GM19397 (cell line): Measurements from ENCODE around the gene WRAP53.
"Not testable (repeated sequence)": the region's sequence is repeated elsewhere in the genome, so short reads cannot be mapped to it uniquely, and the experiment has no call there.

Source experiments
- ATAC-seq: cut with Tn5 transposase; IDR thresholded peaks from one replicate; pipeline ENCODE4 v1.9.1; 2021; ENCODE audit warnings: mild to moderate bottlenecking, moderate library complexity; ENCODE audit not compliant: unreplicated experiment

The WRAP53 gene

GRCh38 chr17:7687908-7688807 is at the start of gene WRAP53:
Gene WRAP53 (plus strand): TSS chr17:7688477. CDS start chr17:7688649, 172 bp downstream.
- ATAC-seq, result peak; percentile 64

GRCh38 chr17:7640783-7641182 is 47.5 kb upstream of the WRAP53 start:
- ATAC-seq, result no peak

- not testable (repeated sequence) for ATAC-seq
Observed at GRCh38 chr17:7641635-7642034, 46.6 kb upstream of the WRAP53 start.

DNA sequence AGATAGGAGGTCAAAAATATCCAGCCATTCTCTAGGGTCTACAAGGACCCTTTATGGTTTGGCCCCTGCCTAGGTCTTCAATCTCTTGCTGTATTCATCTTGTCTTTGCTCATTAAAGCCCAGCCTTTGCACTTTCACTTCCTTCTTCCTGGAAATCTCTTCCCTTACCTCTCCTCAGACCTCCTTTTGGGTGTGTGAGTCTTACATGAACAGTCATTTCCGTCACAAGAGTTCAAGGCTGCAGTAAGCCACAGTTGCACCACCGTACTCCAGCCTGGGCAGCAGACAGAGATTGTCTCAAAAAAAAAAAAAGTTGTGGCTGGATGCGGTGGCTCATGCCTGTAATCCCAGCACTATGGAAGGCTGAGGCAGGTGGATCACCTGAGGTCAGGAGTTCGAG is 43.5 kb upstream of the WRAP53 start:
- no peak for ATAC-seq

DNA sequence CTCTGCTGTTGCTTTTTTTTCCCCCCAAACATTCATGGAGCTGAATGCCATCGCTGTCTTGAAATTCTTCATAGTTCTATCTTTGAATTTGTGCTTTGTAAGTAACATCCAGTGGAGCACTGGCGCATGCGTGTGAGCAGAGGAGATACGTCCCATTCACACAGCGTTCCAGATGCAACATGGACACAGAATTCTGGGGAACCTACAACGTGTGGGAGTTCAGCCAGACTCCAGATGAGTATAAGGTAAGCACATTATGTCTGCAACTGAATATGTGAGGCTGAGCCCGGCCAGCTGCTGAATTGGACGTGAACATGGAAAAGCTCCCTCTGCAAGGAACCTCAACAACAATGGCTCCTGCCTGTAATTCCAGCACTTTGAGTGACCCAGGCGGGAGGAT is 41.8 kb upstream of the WRAP53 start:
- ATAC-seq, result no peak

DNA sequence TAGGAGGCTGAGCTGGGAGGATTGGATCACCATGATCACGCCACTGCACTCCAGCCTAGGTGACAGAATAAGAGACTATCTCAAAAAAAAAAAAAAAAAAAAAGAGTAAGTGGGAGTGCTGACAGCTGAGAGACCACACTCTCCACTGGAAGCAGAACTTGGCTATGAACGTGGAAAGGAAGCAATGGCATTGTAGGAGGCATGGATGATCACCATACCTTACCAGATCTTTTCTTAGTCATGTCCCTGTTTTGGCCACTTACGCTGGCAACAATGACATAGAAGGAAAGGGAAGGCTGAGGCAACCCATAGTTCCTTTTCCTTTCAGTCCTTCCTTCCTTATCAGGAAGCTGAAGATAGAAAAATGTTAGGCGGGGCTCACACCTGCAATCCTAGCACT is 41.3 kb upstream of the WRAP53 start:
- no peak for ATAC-seq

DNA sequence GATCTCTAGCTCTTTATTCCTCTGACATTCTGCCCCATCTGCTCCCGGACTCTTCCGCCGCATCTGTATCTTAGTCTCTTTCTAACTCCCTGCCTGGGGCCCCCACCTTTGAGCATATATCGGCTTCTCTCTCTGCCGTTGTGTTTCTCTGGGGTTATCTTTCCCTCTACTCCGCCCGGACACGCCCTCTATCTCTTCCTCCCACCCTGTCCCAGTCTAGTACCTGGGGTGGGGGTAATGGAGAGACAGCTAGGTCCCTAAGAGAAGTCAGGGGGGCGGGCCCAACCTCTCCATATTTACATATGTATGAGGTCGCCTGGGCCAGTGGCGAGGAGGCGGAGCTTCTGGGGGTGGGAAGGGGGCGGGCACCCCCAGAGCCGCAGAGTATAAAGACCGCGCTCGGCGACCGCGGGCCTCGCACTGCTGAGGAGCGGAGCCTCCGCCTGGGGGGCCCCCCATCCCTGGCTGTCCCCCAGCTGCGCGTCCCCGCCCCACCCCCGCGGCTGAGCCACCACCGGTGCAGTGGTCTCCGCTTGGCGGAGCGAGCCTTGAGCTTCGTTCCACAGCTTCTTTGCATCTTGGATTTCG is 37.7 kb upstream of the WRAP53 start, which contains the start of gene ATP1B2:
TSS of gene ATP1B2 (plus strand) at position 418 of the 588 bp plus-strand sequence. CDS start 593 bp downstream, outside the sequence.
- ATAC-seq, result no peak

DNA sequence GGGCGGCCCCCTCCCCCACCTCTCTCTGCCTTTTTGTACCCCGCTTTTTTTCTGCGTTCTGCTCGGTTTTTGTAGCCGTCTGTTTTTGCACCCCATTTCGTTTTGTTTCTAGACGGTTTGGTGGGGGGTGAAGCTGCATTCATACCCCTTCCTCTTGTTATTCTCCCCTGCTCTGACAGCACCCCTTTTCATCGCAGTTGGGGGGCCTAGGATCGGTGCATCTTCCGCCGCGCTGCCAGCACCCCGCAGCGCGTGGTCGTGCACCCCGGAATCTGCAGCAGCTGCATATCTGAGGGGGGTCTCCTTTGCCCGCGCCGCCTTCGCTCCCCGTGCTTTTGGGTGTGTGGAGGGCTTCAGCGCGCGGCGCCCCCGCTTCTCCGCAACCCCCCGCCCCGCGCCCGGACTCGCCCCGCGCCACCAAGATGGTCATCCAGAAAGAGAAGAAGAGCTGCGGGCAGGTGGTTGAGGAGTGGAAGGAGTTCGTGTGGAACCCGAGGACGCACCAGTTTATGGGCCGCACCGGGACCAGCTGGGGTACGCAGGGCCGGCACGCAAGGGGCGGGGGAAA is 37.1 kb upstream of the WRAP53 start:
- ATAC-seq, result no peak

DNA sequence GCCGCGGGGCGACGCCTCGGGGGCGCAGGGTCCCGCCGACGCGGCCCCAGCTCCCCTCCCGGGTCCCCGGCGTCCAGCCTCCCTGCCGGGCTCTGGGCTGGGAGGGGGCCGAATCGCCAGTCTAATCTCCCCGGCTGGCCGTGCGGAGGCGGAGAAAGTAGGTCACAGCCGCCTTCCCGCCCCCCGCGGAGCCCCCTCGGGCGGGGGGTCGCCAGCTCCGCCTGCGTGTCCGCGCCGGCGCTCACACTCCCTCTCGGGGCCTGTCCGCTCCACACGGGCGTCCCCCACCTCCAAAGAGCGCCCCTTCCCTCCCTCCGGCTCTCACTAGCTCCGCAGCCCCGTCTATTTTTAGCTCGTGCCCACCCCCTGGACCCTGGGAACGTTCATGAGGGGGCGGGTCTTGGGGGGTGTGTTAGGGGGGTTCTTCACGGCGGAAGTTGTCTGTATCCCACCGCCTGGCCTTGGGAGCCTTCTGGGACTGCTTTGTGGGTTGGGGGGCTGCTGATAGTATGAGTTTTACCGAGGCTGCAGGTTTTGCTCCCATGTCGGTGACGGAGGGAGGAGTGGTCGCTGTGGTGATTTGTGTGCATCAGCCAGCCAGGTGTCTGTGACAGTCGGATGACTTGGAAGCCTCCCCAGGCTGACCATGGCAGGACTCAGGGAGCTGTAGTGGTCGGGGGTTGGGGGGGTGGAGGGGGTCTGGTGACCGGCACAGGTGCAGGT is 36.5 kb upstream of the WRAP53 start:
- ATAC-seq, result no peak

DNA sequence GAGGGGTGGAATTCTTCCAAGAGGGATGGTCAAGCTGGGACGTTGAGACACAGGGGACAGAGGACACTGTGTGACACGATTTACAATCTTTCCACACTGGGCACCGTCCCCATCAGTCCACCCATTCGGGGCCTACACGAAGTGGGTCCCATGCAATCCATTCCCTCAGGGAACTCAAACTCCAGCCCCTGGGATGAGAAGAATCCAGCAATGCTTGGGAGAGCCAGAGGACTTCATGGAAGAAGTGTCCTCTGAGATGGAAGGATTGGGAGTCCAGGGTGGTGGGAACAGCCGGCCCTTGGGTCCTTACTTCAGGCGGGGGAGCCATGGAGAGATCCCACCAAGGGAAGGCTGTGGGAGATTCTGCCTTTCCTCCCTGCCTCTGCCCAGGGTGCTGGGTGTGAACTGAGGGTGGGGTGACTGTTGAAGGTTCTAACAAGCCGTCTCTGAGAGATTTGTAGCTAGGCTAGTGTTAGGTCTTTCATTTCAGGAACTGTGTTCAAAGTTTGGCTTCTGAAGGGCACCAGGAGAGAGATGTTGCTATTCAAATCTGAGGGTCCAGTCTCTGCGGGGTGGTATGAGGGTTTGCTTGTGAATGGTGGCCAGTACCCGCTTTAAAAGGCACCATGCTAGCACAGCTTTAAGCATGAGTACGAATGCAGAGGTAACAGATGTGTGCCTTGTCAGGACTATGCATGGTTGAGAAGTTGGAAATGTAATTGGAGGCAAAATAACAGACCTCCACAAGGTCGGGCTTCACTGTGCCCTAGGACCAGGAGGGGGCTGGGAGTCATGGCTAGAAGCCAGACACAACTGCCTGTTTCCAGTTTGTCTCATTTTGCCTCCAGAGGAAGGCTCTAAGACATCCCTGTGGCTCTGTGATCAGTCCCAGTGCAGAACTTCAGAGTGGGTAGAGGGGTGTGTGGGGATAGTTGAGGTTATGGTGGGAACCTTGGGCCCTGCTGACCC is 35.6 kb upstream of the WRAP53 start:
- ATAC-seq, result no peak

- no peak for ATAC-seq
Observed at GRCh38 chr17:7654832-7655540, 33.3 kb upstream of the WRAP53 start.

- ATAC-seq, result no peak
Observed at GRCh38 chr17:7655541-7655840, 32.8 kb upstream of the WRAP53 start.

GRCh38 chr17:7656958-7657609 is 31.2 kb upstream of the WRAP53 start:
- ATAC-seq, result no peak

DNA sequence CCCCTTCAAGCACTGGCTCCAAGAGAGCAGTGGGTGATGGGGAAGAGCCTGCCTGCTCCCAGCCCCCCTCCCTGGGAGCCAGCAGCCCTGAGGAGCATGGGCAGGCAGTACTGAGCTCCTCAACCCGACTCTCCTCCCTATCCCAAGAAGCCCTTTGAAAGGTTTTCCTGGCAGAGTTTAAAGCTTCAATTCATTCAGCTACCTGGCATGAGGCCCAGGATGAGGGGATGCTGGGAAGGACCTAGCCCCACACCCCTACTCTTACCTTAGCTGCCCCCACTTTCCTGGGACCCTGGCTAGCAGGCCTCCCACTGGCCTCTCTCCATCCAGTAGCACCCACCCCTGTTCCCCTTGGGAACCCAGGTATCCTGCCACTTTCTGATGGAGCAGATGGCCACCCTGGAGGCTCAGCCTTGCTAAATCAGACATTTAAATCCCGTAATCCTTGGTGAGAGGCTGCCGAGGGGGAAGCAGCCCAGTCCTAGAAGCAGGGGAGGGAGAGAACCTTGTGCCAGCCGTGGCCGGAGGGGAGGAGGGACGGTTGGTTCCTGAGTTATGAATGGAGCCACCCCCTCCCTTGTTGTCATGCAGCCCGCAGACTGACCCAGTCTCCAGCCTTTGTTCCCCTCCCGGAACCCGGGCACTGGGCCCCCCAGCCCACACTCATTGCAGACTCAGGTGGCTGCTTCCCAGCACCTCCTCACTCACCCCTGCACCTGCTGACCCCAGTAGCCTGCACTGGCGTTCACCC is 20.4 kb upstream of the WRAP53 start:
- no peak for ATAC-seq

GRCh38 chr17:7668482-7668881 is 19.8 kb upstream of the WRAP53 start:
- no peak for ATAC-seq

GRCh38 chr17:7673239-7673638 is 15.0 kb upstream of the WRAP53 start:
- ATAC-seq, result no peak

GRCh38 chr17:7674934-7675333 is 13.3 kb upstream of the WRAP53 start:
- ATAC-seq, result no peak

DNA sequence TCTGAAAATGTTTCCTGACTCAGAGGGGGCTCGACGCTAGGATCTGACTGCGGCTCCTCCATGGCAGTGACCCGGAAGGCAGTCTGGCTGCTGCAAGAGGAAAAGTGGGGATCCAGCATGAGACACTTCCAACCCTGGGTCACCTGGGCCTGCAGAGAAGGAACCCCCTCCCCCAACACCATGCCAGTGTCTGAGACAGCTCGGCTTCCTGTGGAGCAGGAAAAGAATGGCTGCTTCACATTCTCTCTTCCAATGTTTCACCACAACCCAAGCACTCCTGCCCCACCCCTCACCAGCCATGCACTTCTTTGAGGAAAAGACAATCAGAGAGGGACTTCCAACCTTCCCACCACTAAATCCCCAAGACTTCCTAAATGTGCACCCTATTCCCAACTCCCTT is 11.7 kb upstream of the WRAP53 start:
- ATAC-seq, result no peak
